Stimulated activated CD8-positive, alpha-beta memory T cell treated with anti-CD3 and anti-CD28 coated beads, Interleukin-7, amount 100 ng/mL, for 24 hours (primary cell): ENCODE measurements around the gene RRP8.

Source experiments
- DNase-seq: peaks from one replicate; pipeline ENCODE4 v3.0.0-alpha.2; 2020; ENCODE audit warnings: low read depth

Gene RRP8

GRCh38 chr11:6599881-6600390 is 3.5 kb downstream of the RRP8 start:
- no peak for DNase-seq

DNA sequence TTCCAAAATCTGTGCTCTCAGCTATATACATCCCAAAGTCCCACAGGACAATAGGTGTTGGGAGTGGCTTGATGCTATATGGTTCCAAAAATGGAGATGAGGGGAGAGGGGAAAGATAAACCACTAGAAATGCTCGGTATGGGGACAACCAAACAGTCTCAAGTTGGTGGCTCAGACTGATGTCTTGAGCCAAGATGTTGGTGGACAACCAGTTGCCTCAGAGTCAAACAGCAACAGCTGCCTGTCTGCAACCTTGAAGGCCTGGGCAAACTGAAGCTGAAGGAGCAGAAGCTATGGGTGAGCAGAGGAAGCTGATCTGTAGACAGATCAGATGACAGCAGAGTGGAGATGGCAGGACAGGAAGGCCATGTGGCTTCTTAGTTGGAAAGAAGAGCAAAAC is 4.0 kb downstream of the RRP8 start:
- no peak for DNase-seq

GRCh38 chr11:6598555-6598954 is 4.9 kb downstream of the RRP8 start:
- DNase-seq = no peak

DNA sequence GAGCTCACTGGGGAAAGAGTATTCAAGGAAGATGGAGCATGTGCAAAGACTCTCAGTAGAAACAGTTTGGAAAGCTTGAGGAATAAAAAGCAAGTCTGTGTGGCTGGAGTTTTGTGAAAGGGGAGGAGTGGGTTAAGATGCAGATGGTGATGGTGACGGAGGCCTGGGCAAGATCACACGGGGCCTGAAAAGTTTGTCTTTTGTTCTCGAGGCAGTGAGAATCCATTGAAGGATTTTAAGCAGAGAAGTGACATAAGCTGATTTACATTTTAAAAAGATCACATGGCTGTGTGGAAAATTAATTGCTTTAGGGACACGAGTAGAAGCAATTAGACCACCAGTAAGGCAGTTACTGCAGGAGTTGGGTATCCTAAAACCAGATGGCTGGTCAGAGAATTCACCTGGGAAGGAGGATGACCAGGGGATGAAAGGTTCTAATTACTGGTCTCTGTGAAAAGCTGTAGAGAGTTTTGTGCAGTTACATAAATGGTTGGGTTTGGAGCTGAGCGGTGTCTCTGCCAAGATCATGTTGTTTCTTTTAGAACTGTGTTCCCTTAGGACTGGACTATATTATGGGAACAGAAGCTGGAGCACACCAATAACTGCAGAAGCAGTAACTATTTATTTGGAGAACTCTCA is 7.1 kb downstream of the RRP8 start:
- no peak for DNase-seq

DNA sequence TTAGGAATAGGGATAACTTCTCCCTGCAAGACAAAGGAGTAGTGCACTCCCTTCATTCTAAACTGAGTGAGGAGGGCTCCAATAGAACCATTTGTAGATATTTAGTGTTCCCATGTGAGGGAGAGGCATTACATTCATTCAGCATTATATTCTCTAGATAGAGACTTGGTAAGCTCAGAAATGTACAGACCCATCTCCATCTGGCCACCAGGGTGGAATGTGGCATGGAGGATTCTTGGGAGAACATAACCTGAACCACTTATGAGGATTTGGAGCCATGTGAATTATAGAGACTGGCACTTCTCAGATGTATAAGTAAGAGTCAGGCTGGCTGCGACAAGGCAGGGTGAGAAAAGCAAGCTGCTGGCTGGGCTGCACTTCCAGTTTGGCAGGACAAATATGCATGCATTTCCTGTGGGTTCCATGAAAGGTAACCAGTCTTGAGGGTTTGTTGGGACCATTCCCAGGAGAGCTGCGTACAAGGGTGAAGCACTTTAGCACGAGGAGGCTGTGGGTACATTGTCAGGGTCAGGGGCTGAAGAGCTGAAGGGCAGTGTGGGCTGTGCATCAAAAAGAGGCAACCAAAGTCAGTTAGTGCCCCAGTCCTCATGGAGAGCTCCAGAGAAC is 9.2 kb downstream of the RRP8 start:
- no peak for DNase-seq

GRCh38 chr11:6588018-6588417 is 15.4 kb downstream of the RRP8 start:
- DNase-seq = no peak

DNA sequence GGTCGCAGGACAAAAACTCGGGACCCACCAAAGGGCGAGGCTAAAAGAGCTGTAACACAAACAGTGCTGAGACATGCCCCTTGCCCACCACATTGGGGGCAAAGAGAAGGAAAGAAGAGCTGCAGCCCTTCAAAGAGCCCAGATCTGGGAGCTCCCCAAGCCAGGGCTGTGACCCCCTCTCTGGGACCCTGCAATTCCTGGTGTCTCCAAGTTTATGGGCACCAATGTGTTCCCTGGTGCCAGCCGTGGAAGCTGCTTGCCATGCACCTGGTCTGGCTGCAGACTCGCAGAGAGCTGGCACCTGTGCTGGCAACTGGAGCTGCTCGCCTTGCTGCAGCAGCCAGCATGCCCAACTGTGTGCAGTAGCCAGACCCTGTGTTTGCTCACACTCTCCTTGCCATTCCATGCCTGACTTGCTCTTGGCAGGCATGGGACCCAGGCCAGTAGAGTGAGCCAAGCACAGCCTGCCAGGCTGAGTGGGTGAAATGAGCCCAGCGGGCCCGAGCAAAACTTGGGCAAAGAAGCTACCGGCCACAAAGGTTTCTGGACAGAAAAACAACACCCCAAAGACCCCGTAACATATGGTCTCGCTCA is 16.0 kb downstream of the RRP8 start:
- DNase-seq = no peak

GRCh38 chr11:6586434-6587359 is 16.7 kb downstream of the RRP8 start:
- DNase-seq = no peak

DNA sequence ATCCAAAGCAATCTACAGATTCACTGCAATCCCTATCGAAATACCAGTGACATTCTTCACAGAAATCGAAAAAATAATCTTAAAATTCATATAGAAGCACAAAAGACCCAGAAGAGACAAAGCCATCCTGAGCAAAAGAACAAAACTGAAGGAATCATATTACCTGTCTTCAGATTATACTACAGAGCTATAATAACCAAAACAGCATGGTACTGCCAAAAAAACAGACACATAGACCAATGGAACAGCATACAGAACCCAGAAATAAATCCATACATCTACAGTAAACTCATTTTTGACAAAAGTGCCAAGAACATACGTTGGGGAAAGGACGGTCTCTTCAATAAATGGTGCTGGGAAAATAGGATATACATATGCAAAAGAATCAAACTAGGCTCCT is 18.9 kb downstream of the RRP8 start:
- DNase-seq = no peak

DNA sequence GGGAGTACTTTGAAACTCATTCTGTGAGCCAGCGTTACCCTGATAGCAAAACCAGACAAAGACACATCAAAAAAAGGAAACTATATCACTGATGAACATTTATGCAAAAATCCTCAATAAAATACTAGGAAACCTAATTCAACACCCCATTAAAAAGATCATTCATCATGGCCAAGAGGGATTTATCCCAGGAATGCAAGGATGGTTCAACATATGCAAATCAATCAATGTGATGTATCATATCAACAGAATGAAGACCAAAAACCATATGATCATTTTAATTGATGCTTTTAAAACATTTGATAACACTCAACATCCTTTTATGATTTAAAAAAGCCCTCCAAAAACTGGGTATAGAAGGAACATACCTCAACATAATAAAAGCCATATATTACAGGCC is 19.8 kb downstream of the RRP8 start:
- DNase-seq = no peak

GRCh38 chr11:6579681-6580080 is 23.7 kb downstream of the RRP8 start:
- DNase-seq = no peak

DNA sequence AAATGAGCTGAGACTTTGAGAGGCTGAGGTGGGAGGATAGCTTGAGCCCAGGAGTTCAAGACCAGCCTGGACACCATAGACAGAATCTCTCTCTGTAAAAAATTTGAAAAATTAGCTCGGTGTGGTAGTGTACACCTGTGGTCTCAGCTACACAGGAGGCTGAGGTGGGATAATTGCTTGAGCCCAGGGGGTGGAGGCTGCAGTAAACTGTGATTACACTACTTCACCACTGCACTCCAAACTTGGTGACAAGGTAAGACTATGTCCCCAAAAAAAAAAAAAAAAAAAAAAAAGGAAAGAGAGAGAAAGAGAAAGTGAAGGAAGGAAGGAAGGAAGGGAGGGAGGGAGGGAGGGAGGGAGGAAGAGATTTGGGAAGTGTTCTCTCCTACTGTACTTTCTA is 25.3 kb downstream of the RRP8 start:
- no peak for DNase-seq

DNA sequence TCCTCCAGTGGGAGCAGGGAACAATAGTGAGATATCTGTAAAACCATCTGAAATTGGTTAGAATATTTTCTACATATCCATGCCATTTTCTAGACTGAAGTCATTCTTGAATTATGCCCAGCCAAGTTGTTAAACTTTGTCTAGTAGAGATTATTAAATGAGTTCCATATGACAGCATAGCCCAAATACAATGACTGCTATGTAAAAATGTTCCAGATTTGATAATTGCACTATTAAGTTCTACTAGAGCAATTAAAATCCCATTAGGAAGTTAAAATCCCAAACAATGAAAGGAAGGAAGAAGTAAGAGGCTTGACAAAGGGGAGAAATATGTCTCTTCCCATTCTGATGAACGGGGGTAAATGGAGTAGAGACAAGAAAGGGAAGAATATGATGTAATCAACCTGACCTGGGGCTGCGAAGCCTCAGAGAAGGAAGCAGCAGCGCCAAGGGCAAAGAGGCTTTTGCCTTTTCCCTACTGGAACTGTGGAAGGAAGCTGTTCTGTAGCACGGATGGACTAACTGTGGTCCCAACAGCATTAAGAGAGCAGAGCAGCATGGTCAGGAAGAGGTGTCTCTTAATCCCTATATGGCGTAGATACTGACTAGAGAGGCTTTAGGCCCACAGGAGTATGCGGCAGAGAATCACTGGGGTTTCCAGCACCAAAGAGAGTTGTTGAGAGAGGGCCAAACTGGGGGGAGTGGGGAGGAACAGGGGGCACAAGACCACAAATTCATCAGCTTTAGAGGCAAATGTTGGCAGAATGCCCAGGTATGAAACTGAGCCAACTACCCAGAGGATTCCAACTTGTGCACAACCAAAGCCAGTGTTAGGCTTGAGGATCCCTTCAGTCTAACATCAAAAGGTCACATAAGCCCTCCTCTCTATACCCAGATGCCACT is 26.7 kb downstream of the RRP8 start:
- no peak for DNase-seq

DNA sequence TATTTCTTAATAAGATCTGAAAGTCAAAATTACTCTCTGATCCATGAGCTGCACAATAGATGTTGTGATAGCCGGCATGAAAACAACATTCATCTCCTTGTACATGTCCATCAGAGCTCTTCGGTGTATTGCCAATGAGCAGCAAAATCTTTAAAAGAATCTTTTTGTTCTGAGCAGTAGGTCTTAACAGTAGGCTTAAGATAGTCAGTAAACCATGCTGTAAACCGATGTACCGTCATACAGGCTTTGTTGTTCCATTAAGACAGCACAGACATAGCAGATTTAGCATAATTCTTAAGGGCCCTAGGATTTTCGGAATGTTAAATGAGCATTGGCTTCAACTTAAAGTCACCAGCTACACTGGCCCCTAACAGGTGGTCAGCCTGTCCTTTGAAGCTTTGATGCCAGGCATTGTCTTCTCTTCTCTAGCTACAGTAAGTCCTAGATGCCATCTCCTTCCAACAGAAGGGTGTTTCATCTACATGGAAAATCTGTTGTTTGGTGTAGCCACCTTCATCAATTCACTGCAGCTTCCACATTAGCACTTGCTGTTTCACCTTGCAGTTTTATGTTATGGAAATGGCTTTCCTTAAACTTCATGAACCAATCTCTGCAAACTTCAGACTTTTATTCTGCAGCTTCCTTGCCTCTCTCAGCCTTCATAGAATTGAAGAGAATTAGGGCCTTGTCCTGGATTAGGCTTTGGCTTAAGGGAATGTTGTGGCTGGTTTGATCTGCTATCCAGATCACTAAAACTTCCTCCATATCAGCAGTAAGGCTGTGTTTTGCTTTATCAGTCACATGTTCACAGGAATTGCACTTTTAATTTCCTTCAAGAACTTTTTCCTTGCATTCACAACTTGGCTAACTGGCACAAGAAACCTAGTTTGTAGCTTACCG is 28.4 kb downstream of the RRP8 start:
- DNase-seq = no peak

DNA sequence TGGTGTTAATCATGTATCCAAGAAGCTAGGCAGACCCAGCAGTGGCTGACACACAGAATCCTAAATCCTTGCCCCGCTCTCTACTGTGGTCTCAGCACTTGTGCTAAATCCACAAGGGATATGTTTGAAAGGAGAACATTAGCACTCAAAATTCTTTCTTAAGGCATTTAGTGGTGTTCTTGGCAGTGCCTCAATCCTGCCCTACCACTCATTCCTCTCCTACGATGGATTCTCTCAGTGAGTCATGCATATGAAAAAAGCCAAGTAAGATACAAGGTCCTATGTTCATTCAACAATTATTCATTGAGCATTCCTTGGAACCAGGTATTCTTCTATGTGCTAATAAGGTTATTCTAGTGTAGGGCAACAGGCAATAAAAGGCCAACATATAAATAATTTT is 31.2 kb downstream of the RRP8 start:
- no peak for DNase-seq

DNA sequence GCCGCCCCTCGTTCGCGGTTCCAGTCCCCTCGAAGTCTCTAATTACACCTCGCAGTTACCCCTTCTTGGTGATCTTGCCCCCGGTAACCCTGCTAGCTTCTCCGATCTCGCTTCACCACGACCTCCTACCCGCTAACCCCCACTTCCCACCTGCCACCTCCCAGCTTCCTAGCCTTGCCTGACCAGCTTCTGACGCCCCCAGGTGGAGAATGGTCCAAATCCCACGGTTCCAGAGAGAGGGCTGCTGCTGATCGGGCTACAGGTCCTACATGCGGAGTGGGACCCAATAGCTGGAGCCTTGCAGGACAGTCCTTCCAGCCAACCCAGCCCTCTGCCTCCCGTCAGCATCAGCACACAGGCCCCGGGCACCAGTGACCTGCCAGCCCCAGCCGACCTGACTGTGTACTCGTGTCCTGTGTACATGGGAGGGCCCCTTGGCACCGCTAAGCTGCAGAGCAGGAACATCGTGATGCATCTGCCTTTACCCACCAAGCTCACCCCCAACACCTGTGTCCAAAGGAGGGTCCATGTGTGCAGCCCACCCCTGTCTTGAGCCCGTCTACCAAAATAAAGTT is 31.9 kb downstream of the RRP8 start:
- DNase-seq = no peak

DNA sequence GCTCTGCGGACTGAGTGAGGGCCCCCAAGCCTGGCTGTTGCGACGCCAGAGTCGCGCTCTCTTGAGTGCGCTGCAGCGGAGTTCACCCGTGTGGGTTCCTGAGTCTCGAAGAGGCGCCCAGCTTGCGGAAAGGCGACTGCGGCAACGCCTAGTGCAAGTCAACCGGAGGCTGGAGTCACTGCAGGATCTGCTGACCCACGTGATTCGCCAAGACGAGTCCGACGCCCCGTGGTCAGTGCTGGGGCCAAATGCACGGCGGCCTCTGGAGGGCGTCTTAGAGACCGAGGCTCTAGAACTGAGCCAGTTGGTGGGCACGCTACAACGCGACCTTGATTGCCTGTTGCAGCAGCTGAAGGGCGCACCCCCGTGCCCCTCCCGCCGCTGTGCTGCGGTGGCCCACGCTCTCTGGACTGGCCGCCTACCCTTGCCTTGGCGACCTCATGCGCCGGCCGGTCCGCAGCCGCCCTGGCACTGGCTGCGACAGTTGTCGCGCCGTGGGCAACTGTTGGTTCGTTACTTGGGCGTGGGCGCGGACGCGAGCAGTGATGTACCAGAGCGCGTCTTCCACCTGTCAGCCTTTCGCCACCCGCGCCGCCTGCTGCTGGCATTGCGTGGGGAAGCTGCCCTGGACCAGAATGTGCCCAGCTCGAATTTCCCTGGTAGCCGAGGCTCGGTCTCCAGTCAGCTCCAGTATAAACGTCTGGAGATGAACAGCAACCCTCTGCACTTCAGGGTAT is 32.6 kb downstream of the RRP8 start:
- DNase-seq = no peak

GRCh38 chr11:6569706-6570105 is 33.7 kb downstream of the RRP8 start:
- DNase-seq = no peak

- no peak for DNase-seq
Measured at GRCh38 chr11:6568191-6568918, 35.1 kb downstream of the RRP8 start.
